SK-N-MC (cell line): ENCODE results near the gene SAFB2.

Experiments used
- EZH2 ChIP-seq: fragments of 200-600 bp; sonication (generic); IDR thresholded peaks from one replicate; pipeline ENCODE4 v1.6.1; 2017; ENCODE audit warnings: antibody characterized with exemption
- POLR2AphosphoS5 ChIP-seq: IDR thresholded peaks from 2 replicates; pipeline ENCODE4 v1.6.1; 2012; ENCODE audit warnings: mild to moderate bottlenecking, low read depth, low read length, borderline replicate concordance

DNA sequence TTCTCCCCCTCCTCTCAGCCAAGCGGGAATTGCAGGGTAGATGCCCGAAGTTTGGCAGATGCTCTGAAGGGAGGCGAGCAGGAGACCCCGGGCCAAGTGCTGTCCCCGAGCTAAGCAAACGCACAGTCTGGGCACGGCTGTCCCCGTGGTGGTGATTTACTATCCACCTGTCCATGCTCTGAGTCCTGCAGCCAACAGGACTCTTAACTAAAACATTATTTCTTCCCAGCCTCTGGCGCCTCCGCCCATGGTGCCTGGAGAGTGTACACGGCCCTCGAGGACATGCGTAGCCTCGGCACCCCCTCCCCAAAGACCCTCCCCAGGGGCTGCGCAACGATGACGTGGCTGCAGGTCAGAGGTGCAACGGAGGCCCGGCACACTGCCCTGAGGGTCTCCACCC lies 62.4 kb downstream of the SAFB2 start:
- no peak for TF ChIP-seq EZH2
- TF ChIP-seq POLR2AphosphoS5 = no peak
